Esophagus squamous epithelium (tissue), 4 donors: ENCODE results near the gene MAGI1.

ENCODE experiments used
- POLR2A ChIP-seq, 4 donors: fragments of 450-650 bp; IDR thresholded peaks; one replicate each; pipeline ENCODE4 v1.6.1; 2017; ENCODE audit warnings: antibody characterized with exemption in 4 of 4, mild to moderate bottlenecking in 4 of 4, moderate library complexity in 3 of 4
- TF ChIP-seq, protein P1 (sequence below), 6 experiments: fragments of 450-650 bp in 4 of 6; fragments of 200-600 bp in 2 of 6; sonication (generic) in 2 of 6; IDR thresholded peaks; one replicate each; pipeline ENCODE4 v1.5.1; 2016 to 2019; ENCODE audit warnings: antibody characterized with exemption in 6 of 6, mild to moderate bottlenecking in 4 of 6, moderate library complexity in 4 of 6

DNA sequence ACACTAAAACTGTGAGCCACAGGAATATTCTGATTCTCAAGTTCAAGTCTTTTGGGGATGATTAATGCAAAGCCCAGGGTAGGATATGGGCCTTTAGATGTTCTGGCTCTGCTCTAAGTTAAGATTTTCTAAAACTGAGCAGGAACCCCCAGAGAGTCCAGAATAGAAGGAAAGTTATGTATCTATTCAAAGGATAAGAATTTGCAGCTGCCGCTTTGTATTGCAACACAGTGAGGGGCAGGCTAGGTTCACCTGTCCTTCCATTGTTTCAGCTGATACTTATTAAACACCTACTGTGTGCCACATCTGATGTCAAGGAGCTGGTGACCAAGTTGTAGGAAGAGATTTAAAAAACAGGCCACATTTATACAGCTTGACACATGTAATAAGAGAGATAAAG lies 290.4 kb downstream of the MAGI1 start:
- no peak for TF ChIP-seq POLR2A (IDR thresholded peaks at IDR 0.05)
- TF ChIP-seq, protein P1, sequence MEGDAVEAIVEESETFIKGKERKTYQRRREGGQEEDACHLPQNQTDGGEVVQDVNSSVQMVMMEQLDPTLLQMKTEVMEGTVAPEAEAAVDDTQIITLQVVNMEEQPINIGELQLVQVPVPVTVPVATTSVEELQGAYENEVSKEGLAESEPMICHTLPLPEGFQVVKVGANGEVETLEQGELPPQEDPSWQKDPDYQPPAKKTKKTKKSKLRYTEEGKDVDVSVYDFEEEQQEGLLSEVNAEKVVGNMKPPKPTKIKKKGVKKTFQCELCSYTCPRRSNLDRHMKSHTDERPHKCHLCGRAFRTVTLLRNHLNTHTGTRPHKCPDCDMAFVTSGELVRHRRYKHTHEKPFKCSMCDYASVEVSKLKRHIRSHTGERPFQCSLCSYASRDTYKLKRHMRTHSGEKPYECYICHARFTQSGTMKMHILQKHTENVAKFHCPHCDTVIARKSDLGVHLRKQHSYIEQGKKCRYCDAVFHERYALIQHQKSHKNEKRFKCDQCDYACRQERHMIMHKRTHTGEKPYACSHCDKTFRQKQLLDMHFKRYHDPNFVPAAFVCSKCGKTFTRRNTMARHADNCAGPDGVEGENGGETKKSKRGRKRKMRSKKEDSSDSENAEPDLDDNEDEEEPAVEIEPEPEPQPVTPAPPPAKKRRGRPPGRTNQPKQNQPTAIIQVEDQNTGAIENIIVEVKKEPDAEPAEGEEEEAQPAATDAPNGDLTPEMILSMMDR (IDR thresholded peaks at IDR 0.05), result no peak
